ENCODE data around the gene ZNF581.
A peak's percentile ranks its signal among the peaks of the same experiment; 100 is the strongest.

The ZNF581 gene

GRCh38 chr19:55648585-55649267, 5.3 kb downstream of the ZNF581 start:
- DNase-seq (ENCODE audit: low read depth in 2 of 2) = no peak

- no peak for DNase-seq (ENCODE audit: low read depth in 2 of 2)
Measured at GRCh38 chr19:55649268-55650125, 6.0 kb downstream of the ZNF581 start.

DNA sequence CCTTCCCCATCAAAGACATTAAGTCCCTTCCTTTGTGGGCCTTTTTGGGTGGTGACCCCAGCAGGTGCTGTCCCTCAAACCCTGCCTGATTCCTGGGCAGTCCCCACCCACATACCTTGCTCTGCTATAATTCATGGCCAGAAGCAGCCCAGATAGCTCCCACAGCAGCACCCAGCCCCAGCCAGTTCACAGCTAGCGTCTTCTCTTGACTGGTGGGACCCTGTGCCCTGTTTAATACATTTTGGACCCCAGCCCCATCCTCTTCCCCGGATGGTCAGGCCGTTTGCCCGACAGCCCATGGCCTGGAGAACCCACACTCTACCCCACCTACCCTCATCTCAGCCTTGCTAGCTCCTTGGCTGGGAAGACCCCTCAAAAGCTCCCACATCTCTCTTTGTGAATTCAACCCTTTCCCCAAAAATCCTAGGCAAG, 6.7 kb downstream of the ZNF581 start:
- no peak for DNase-seq (ENCODE audit: low read depth in 2 of 2)

DNA sequence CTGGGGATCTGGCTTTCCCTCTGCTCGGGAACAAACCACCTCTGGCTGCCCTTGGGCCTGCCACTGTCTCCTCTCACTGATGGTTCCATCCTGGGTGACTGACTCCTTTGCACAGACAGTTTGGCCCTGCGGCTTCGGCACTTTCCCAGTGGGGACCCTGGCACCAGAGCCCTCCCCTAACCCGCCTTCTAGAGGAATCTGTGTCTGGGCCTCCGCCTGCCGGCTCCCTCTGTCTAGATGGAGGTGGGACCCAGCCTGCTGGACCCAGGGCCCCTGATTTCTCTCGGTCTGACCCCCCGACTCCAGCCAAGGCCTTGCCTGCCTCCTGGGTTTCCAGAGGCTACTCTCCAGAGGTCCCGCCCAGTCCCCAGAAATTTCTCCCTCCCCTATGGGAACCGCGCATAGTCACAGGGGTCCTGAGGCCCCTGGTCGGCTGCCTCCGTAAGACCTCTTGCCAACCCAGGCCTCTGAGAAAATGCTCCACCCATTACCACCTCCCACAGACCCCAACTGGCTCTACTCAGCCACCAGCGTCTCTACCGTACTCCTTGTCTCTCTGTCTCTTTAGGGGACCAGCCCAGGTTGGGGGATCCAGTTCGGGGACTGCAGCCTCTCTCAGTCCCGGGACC, 7.3 kb downstream of the ZNF581 start:
- DNase-seq (ENCODE audit: low read depth in 2 of 2) = no peak

GRCh38 chr19:55651236-55651635, 7.8 kb downstream of the ZNF581 start:
- DNase-seq (ENCODE audit: low read depth in 2 of 2) = no peak

GRCh38 chr19:55652311-55653128, 9.1 kb downstream of the ZNF581 start:
- DNase-seq (ENCODE audit: low read depth in 2 of 2) = no peak

GRCh38 chr19:55653651-55654322, 10.3 kb downstream of the ZNF581 start:
- DNase-seq (ENCODE audit: low read depth in 2 of 2) = peak; percentile 94 to 98

GRCh38 chr19:55654323-55654867, 10.9 kb downstream of the ZNF581 start:
- DNase-seq (ENCODE audit: low read depth in 2 of 2) = peak; percentile 98 to 99

DNA sequence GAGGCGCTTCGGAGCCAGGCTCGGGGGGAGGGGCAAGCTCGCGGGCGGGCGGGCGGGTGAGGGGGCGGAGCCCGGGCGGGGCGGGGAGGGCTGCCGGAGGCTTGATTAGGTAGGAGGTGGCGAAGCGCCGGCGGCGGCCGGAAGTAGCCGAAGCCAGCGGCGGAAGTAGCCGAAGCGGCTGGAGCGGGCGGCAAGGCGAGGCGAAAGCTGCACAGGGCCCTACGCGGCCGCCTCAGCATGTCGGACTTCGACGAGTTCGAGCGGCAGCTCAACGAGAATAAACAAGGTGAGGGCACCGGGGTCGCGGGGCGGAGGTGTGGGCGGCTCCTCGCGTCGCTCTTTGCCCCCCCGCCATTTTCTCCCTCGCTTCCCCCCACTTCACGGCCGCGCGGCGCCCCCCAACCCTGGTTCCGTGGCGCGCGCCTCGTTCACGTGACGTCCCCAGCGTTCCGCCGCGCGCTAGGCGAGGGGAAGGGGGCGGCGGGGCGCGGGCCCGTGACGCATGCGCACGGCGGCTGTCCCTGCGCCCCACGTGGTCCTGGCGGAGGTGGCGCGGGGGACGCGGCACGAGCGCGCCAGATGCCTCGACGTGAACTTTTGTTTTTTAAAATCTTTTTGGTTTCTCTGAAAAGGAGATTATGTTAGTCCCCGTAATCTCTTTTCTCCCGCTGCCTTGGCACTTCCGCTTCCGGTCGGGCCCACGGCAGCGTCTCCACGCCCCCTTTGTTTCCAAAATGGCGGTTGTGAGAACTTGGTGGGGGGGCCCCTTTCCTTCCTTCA, 11.6 kb downstream of the ZNF581 start, which contains the start of gene U2AF2:
Gene U2AF2 (plus strand): TSS at position 168 of the 780 bp plus-strand sequence. CDS start 70 bp downstream, at position 238.
- peak; percentile 93 to 94 for DNase-seq (ENCODE audit: low read depth in 2 of 2)

DNA sequence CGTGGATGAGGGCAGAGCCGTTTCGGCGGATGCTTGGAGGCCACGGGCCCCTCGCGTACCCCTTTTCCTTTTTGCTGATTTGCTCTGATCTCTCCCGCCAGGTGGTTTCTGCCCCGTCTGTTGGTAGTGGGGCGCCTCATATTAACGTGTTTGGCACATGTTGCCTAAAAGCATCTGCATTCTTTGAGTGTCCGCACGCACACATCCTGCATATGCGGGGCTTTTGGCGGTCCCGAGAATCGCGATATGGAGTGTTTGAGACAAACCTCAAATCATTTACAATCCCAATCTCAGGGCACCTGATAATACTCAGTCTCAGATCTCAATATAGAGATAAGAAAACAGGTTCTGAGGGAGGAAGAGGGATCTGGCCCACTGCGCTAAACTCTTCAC, 12.2 kb downstream of the ZNF581 start:
- no peak for DNase-seq (ENCODE audit: low read depth in 2 of 2)

DNA sequence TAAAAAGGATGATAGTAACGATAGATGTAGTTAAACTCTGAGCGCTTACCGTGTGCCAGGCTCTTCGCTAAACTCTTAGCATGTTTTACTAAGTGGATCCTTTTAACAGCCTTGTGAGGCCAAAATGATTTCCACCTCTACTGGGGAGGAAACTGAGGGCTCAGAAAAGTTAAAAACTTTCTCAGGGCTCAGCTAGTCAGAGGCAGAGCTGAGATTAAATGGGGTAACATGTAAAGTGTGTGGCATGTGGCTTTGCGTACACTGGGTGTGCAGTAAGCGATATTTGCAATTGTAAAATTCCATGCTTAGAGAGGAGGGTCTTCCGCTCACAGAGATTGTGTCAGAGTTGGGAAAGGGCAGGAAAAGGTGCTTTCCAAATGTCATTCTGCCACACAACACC, 13.1 kb downstream of the ZNF581 start:
- DNase-seq (ENCODE audit: low read depth in 2 of 2) = no peak

- DNase-seq (ENCODE audit: low read depth in 2 of 2) = no peak
Measured at GRCh38 chr19:55656988-55657747, 13.7 kb downstream of the ZNF581 start.

- no peak for DNase-seq (ENCODE audit: low read depth in 2 of 2)
Measured at GRCh38 chr19:55658846-55659459, 15.5 kb downstream of the ZNF581 start.

GRCh38 chr19:55659822-55660221, 16.4 kb downstream of the ZNF581 start:
- DNase-seq (ENCODE audit: low read depth in 2 of 2) = no peak

DNA sequence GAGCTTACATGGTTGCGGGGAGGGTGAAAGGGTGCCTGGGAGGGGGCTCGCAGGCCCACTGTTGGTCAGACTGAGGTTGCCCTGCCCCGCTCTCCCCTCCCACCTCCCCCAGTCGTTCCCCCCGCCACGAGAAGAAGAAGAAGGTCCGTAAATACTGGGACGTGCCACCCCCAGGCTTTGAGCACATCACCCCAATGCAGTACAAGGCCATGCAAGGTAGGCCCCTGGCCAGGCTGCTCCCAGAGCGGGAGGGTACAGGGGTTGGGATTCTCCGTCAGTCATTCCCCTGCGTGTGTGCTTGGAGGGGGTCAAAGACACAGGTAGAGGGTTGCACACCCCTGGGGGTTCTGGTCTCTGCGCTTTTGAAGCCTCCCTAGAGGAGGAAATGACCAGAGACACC, 17.0 kb downstream of the ZNF581 start:
- DNase-seq (ENCODE audit: low read depth in 2 of 2) = no peak

DNA sequence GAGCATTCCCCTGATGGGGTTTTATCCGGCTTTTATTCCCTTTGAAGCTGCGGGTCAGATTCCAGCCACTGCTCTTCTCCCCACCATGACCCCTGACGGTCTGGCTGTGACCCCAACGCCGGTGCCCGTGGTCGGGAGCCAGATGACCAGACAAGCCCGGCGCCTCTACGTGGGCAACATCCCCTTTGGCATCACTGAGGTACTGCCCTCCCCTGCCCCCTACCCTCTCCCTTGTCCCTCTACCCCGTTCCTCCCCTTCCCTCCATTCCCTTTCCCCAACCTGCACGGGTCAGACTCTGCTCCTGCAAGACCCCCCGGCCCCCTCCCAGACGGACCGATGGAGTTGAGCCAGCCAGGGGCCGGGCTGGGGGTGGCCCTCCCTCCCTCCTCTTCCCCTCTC, 17.5 kb downstream of the ZNF581 start:
- DNase-seq (ENCODE audit: low read depth in 2 of 2) = no peak

DNA sequence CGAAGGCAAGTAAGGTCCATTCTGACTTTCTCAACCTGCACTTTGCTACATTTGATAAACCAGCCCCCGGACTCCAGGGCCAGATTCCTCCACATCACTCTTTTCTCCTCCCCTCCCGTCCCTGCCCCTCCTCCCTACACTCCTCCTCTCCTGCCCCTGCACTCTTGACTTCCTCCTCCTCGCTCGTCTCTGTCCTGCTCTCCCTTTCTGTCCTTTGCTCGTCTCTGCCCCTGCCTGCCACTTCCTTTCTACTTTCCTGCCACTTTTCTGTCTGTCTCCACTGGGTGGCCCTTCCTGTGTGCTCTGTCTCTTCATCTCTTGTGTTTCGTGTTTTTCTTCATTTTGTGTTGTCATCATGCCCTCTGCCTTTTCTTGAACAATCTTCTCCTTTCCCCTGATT, 18.4 kb downstream of the ZNF581 start:
- DNase-seq (ENCODE audit: low read depth in 2 of 2) = no peak

DNA sequence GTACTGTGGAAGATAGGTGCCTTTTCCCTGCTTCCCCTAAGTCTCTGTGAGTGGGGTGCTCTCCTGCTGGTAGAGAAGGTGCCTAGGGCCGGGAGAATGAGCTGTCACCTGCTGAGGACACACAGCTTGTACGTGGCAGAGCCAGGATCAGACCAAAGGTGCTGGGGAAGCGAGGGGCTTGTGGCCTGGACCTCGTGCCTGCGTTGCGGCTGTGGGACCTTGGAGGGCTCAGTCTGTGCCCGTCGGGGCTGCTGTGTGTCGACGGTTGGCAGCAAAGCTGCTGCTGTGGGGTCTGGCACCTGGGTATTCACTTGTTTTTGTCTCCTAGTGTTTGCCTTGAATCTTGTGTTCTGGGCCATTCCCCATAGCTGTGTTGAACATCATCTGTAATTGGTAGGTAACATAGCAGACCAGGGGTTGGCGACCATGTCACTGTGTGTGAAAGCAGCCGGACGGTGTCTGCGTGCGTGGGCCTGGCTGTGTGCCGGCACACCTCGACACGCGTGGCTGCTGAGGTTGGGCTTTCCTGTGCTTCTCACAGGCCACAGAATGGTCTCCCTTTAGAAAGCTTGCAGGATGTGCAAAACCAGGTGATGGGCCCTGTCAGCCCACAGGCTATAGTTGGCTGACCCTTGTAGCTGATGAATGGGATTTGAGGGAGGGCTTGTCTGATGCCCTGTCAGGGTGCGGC, 20.5 kb downstream of the ZNF581 start:
- no peak for DNase-seq (ENCODE audit: low read depth in 2 of 2)
